Mammary epithelial cell (primary cell): ENCODE results near the gene HMGCLL1.

ENCODE experiments used
- EZH2 ChIP-seq: IDR thresholded peaks from 2 replicates; pipeline ENCODE4 v1.6.1; 2012; ENCODE audit warnings: low read length, inconsistent platforms, borderline replicate concordance
- TF ChIP-seq, protein P1 (sequence below), 2 donors: IDR thresholded peaks in 1 of 2; conservative IDR thresholded peaks in 1 of 2; 2 replicates each; pipeline ENCODE4 v1.5.1; 2011 to 2012; ENCODE audit warnings: inconsistent platforms in 2 of 2, low read length in 2 of 2, mild to moderate bottlenecking in 2 of 2, control low read depth in 1 of 2, low read depth in 1 of 2; ENCODE audit not compliant: insufficient read depth in 1 of 2; ENCODE audit errors: extremely low read depth in 1 of 2

DNA sequence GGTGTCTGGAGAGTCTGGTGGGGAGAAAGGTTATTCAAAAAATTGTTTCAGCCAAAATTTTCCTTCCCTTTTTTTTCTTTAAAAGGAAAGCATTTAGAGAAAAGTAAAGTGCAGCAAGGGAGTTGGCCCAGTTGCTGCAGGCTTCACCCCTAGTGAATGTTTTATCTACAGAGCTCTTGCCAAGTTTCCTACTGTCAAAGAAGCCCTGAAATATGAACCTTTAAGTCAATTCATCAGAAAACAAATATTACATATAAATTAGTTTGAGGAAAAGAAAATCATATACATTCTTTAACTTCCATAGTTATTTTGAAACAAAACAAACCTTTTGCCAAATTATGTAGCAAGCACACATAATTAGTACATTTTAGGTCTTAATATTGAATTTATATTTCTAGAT is 25.0 kb upstream of the HMGCLL1 start:
- TF ChIP-seq, protein P1, sequence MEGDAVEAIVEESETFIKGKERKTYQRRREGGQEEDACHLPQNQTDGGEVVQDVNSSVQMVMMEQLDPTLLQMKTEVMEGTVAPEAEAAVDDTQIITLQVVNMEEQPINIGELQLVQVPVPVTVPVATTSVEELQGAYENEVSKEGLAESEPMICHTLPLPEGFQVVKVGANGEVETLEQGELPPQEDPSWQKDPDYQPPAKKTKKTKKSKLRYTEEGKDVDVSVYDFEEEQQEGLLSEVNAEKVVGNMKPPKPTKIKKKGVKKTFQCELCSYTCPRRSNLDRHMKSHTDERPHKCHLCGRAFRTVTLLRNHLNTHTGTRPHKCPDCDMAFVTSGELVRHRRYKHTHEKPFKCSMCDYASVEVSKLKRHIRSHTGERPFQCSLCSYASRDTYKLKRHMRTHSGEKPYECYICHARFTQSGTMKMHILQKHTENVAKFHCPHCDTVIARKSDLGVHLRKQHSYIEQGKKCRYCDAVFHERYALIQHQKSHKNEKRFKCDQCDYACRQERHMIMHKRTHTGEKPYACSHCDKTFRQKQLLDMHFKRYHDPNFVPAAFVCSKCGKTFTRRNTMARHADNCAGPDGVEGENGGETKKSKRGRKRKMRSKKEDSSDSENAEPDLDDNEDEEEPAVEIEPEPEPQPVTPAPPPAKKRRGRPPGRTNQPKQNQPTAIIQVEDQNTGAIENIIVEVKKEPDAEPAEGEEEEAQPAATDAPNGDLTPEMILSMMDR (conservative IDR thresholded peaks at IDR 0.05 in 1 of 2, IDR thresholded peaks at IDR 0.05 in 1 of 2; ENCODE audit: extremely low read depth in 1 of 2, insufficient read depth in 1 of 2, low read depth in 1 of 2, low read length in 2 of 2) = no peak
- TF ChIP-seq EZH2 = no peak
